Measurements from ENCODE around the gene REP15. TPM values are rescaled to one million over a fixed set of nuclear protein-coding genes. Genes with fewer than 3 reads are reported as not detected.

The REP15 gene
- total RNA-seq, 1 experiment from 2014 or later = 1.3 TPM

- no peaks in the 10 kb centered on the region for H3K23me2 ChIP-seq (ENCODE audit: insufficient read length, low read depth, low read length, poor library complexity, severe bottlenecking)
- WGBS (ENCODE audit: extremely low coverage, insufficient read length, low lambda C conversion rate) = no CpG with 5 or more reads among the region's 6 CpGs
- Mint-ChIP-seq H3K27me3 (ENCODE audit: low read depth) (no peaks in the 10 kb centered on the region), H3K27ac (peak overlapping the region in 1 of 3 experiments; percentile 9; a peak in 1 of 7 replicates), H3K36me3 (ENCODE audit: insufficient read depth in 1 of 3, low read depth in 3 of 3) (peaks cover 0 to 16% (median 14%) of the 10 kb centered on the region in 3 experiments; a peak in 5 of 7 replicates), H3K4me3 (no peak overlapping the region), H3K4me1 (no peaks in the 10 kb centered on the region), H3K9me3 (no peaks in the 10 kb centered on the region)
- no peaks in the 10 kb centered on the region for H3K79me1 ChIP-seq (ENCODE audit: insufficient read depth, low read depth, low read length, poor library complexity, severe bottlenecking)
- H3K23ac ChIP-seq (ENCODE audit: insufficient read length, low read depth, low read length) = no peak overlapping the region
- no peak overlapping the region for H3K14ac ChIP-seq (ENCODE audit: insufficient read depth, low read length)
- H4K20me1 ChIP-seq (ENCODE audit: control insufficient read depth, insufficient read depth, insufficient read length) = no peaks in the 10 kb centered on the region
- no peak overlapping the region for H3K56ac ChIP-seq (ENCODE audit: insufficient read length, low read depth, low read length)
- no peak overlapping the region for H2BK120ac ChIP-seq (ENCODE audit: low read depth, low read length, poor library complexity, severe bottlenecking)
- H2BK5ac ChIP-seq (ENCODE audit: insufficient read length, low read length) = no peak overlapping the region
- H3K4ac ChIP-seq (ENCODE audit: low read depth, low read length) = no peak overlapping the region
- no peaks in the 10 kb centered on the region for H3K79me2 ChIP-seq (ENCODE audit: insufficient read depth, low read length)
- no peak for DNase-seq
- H4K91ac ChIP-seq (ENCODE audit: insufficient read length, low read depth, low read length) = no peak overlapping the region
- no peak overlapping the region for H2BK20ac ChIP-seq (ENCODE audit: low read depth, low read length, poor library complexity, severe bottlenecking)
- TF ChIP-seq, protein P1, sequence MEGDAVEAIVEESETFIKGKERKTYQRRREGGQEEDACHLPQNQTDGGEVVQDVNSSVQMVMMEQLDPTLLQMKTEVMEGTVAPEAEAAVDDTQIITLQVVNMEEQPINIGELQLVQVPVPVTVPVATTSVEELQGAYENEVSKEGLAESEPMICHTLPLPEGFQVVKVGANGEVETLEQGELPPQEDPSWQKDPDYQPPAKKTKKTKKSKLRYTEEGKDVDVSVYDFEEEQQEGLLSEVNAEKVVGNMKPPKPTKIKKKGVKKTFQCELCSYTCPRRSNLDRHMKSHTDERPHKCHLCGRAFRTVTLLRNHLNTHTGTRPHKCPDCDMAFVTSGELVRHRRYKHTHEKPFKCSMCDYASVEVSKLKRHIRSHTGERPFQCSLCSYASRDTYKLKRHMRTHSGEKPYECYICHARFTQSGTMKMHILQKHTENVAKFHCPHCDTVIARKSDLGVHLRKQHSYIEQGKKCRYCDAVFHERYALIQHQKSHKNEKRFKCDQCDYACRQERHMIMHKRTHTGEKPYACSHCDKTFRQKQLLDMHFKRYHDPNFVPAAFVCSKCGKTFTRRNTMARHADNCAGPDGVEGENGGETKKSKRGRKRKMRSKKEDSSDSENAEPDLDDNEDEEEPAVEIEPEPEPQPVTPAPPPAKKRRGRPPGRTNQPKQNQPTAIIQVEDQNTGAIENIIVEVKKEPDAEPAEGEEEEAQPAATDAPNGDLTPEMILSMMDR (conservative IDR thresholded peaks at IDR 0.05) = no peak
- H4K8ac ChIP-seq (replicated peaks; ENCODE audit: insufficient read length, low read depth, low read length) = no peak overlapping the region
- H3K9ac ChIP-seq (ENCODE audit: extremely low read depth, insufficient read length, low read length) = no peak overlapping the region
- H4K5ac ChIP-seq (ENCODE audit: insufficient read length, low read depth, low read length) = no peak overlapping the region
- H3K27ac ChIP-seq (ENCODE audit: insufficient read length, low read depth, low read length) = no peak overlapping the region
- no peak overlapping the region for H2BK15ac ChIP-seq (ENCODE audit: low read depth, low read length)
- no peaks in the 10 kb centered on the region for H3K4me1 ChIP-seq (ENCODE audit: insufficient read depth, low read length)
- H2BK12ac ChIP-seq (ENCODE audit: insufficient read length, low read depth, low read length) = no peak overlapping the region
- no peaks in the 10 kb centered on the region for H3K27me3 ChIP-seq (ENCODE audit: insufficient read depth, low read length)
- no peak overlapping the region for H2AK5ac ChIP-seq (ENCODE audit: insufficient read length, low read length)
- H3K9me3 ChIP-seq (ENCODE audit: control insufficient read depth, low read depth, low read length) = no peaks in the 10 kb centered on the region
- H2AFZ ChIP-seq (ENCODE audit: low read length) = no peak overlapping the region
- H3K4me2 ChIP-seq (ENCODE audit: insufficient read depth, insufficient read length, low read length) = no peak overlapping the region
- H3T11ph ChIP-seq (ENCODE audit: low read length) = no peak overlapping the region
- no peak overlapping the region for H3K18ac ChIP-seq (ENCODE audit: insufficient read length, low read depth, low read length)
Observed at GRCh38 chr12:27695556-27696292, 523 bp upstream of the REP15 start.
